ENCODE data around the gene MAP2K4.

MAP2K4 gene

GRCh38 chr17:12043702-12044101 lies 23.0 kb downstream of the MAP2K4 start:
- Histone ChIP-seq H3K4me1 (ENCODE audit: control insufficient read depth, insufficient read depth, low read length) (no peaks in the 10 kb centered on the region), H3K9ac (ENCODE audit: low read length) (no peak overlapping the region), H3K27me3 (ENCODE audit: control insufficient read depth, insufficient read depth, low read length) (no peaks in the 10 kb centered on the region), H3K36me3 (ENCODE audit: control insufficient read depth, insufficient read depth, low read length) (no peaks in the 10 kb centered on the region), H3K27ac (ENCODE audit: low read depth, low read length) (no peak overlapping the region), H3K4me3 (ENCODE audit: low read length) (no peak overlapping the region)

- Histone ChIP-seq H3K36me3 (ENCODE audit: control insufficient read depth, insufficient read depth, low read length) (no peaks in the 10 kb centered on the region), H3K4me3 (ENCODE audit: low read length) (no peak overlapping the region), H3K27ac (ENCODE audit: low read depth, low read length) (no peak overlapping the region), H3K9ac (ENCODE audit: low read length) (no peak overlapping the region), H3K4me1 (ENCODE audit: control insufficient read depth, insufficient read depth, low read length) (no peaks in the 10 kb centered on the region), H3K27me3 (ENCODE audit: control insufficient read depth, insufficient read depth, low read length) (no peaks in the 10 kb centered on the region)
Observed at GRCh38 chr17:12046786-12047185, 26.1 kb downstream of the MAP2K4 start.

GRCh38 chr17:12047681-12048376 lies 27.2 kb downstream of the MAP2K4 start:
- no peaks in the 10 kb centered on the region for H3K4me1 ChIP-seq (ENCODE audit: control insufficient read depth, insufficient read depth, low read length)
- H3K4me3 ChIP-seq (ENCODE audit: low read length), result no peak overlapping the region
- no peaks in the 10 kb centered on the region for H3K27me3 ChIP-seq (ENCODE audit: control insufficient read depth, insufficient read depth, low read length)
- no peak overlapping the region for H3K9ac ChIP-seq (ENCODE audit: low read length)
- H3K27ac ChIP-seq (ENCODE audit: low read depth, low read length), result no peak overlapping the region
- no peaks in the 10 kb centered on the region for H3K36me3 ChIP-seq (ENCODE audit: control insufficient read depth, insufficient read depth, low read length)

- Histone ChIP-seq H3K27me3 (ENCODE audit: control insufficient read depth, insufficient read depth, low read length) (no peaks in the 10 kb centered on the region), H3K4me3 (ENCODE audit: low read length) (no peak overlapping the region), H3K9ac (ENCODE audit: low read length) (no peak overlapping the region), H3K36me3 (ENCODE audit: control insufficient read depth, insufficient read depth, low read length) (no peaks in the 10 kb centered on the region), H3K27ac (ENCODE audit: low read depth, low read length) (no peak overlapping the region), H3K4me1 (ENCODE audit: control insufficient read depth, insufficient read depth, low read length) (no peaks in the 10 kb centered on the region)
Observed at GRCh38 chr17:12048843-12049473, 28.3 kb downstream of the MAP2K4 start.

GRCh38 chr17:12050646-12051225 lies 30.1 kb downstream of the MAP2K4 start:
- Histone ChIP-seq H3K4me1 (ENCODE audit: control insufficient read depth, insufficient read depth, low read length) (no peaks in the 10 kb centered on the region), H3K9ac (ENCODE audit: low read length) (no peak overlapping the region), H3K36me3 (ENCODE audit: control insufficient read depth, insufficient read depth, low read length) (no peaks in the 10 kb centered on the region), H3K27ac (ENCODE audit: low read depth, low read length) (no peak overlapping the region), H3K4me3 (ENCODE audit: low read length) (no peak overlapping the region), H3K27me3 (ENCODE audit: control insufficient read depth, insufficient read depth, low read length) (no peaks in the 10 kb centered on the region)

DNA sequence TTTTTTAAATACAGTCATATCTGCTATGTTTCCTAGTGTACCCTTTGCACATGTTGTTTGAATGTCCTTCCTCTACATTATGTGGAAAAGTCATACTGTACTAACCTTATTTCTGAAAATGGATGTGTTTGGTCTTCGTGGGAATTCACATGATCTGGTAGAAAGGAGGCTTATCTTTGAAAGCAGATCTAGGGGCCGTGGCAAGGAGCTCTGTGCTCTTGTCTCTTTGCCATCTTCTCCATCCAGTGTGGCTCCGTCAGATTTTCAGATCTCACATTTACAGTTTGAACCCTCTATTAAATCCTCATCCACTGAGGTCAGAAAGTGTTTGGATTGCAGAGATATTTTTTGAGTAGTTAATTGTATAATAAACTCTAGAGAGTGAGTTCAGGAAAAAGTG lies 32.9 kb downstream of the MAP2K4 start:
- H3K9ac ChIP-seq (ENCODE audit: low read length), result no peak overlapping the region
- H3K27me3 ChIP-seq (ENCODE audit: control insufficient read depth, insufficient read depth, low read length), result no peaks in the 10 kb centered on the region
- H3K4me1 ChIP-seq (ENCODE audit: control insufficient read depth, insufficient read depth, low read length), result no peaks in the 10 kb centered on the region
- H3K27ac ChIP-seq (ENCODE audit: low read depth, low read length), result no peak overlapping the region
- no peak overlapping the region for H3K4me3 ChIP-seq (ENCODE audit: low read length)
- H3K36me3 ChIP-seq (ENCODE audit: control insufficient read depth, insufficient read depth, low read length), result no peaks in the 10 kb centered on the region

- no peaks in the 10 kb centered on the region for H3K4me1 ChIP-seq (ENCODE audit: control insufficient read depth, insufficient read depth, low read length)
- no peaks in the 10 kb centered on the region for H3K36me3 ChIP-seq (ENCODE audit: control insufficient read depth, insufficient read depth, low read length)
- H3K9ac ChIP-seq (ENCODE audit: low read length), result no peak overlapping the region
- no peaks in the 10 kb centered on the region for H3K27me3 ChIP-seq (ENCODE audit: control insufficient read depth, insufficient read depth, low read length)
- no peak overlapping the region for H3K27ac ChIP-seq (ENCODE audit: low read depth, low read length)
- no peak overlapping the region for H3K4me3 ChIP-seq (ENCODE audit: low read length)
Observed at GRCh38 chr17:12055889-12056288, 35.2 kb downstream of the MAP2K4 start.

- H3K9ac ChIP-seq (ENCODE audit: low read length), result no peak overlapping the region
- H3K36me3 ChIP-seq (ENCODE audit: control insufficient read depth, insufficient read depth, low read length), result no peaks in the 10 kb centered on the region
- no peak overlapping the region for H3K4me3 ChIP-seq (ENCODE audit: low read length)
- no peak overlapping the region for H3K27ac ChIP-seq (ENCODE audit: low read depth, low read length)
- H3K4me1 ChIP-seq (ENCODE audit: control insufficient read depth, insufficient read depth, low read length), result no peaks in the 10 kb centered on the region
- H3K27me3 ChIP-seq (ENCODE audit: control insufficient read depth, insufficient read depth, low read length), result no peaks in the 10 kb centered on the region
Observed at GRCh38 chr17:12057520-12057919, 36.8 kb downstream of the MAP2K4 start.

GRCh38 chr17:12058535-12058934 lies 37.9 kb downstream of the MAP2K4 start:
- Histone ChIP-seq H3K4me1 (ENCODE audit: control insufficient read depth, insufficient read depth, low read length) (no peaks in the 10 kb centered on the region), H3K4me3 (ENCODE audit: low read length) (no peak overlapping the region), H3K27me3 (ENCODE audit: control insufficient read depth, insufficient read depth, low read length) (no peaks in the 10 kb centered on the region), H3K27ac (ENCODE audit: low read depth, low read length) (no peak overlapping the region), H3K36me3 (ENCODE audit: control insufficient read depth, insufficient read depth, low read length) (no peaks in the 10 kb centered on the region), H3K9ac (ENCODE audit: low read length) (no peak overlapping the region)

GRCh38 chr17:12062249-12062648 lies 41.6 kb downstream of the MAP2K4 start:
- Histone ChIP-seq H3K27ac (ENCODE audit: low read depth, low read length) (no peak overlapping the region), H3K9ac (ENCODE audit: low read length) (no peak overlapping the region), H3K27me3 (ENCODE audit: control insufficient read depth, insufficient read depth, low read length) (no peaks in the 10 kb centered on the region), H3K4me3 (ENCODE audit: low read length) (no peak overlapping the region), H3K4me1 (ENCODE audit: control insufficient read depth, insufficient read depth, low read length) (no peaks in the 10 kb centered on the region), H3K36me3 (ENCODE audit: control insufficient read depth, insufficient read depth, low read length) (no peaks in the 10 kb centered on the region)

GRCh38 chr17:12064395-12064794 lies 43.7 kb downstream of the MAP2K4 start:
- Histone ChIP-seq H3K9ac (ENCODE audit: low read length) (no peak overlapping the region), H3K4me3 (ENCODE audit: low read length) (no peak overlapping the region), H3K36me3 (ENCODE audit: control insufficient read depth, insufficient read depth, low read length) (no peaks in the 10 kb centered on the region), H3K27ac (ENCODE audit: low read depth, low read length) (no peak overlapping the region), H3K4me1 (ENCODE audit: control insufficient read depth, insufficient read depth, low read length) (no peaks in the 10 kb centered on the region), H3K27me3 (ENCODE audit: control insufficient read depth, insufficient read depth, low read length) (no peaks in the 10 kb centered on the region)

- no peaks in the 10 kb centered on the region for H3K27me3 ChIP-seq (ENCODE audit: control insufficient read depth, insufficient read depth, low read length)
- H3K27ac ChIP-seq (ENCODE audit: low read depth, low read length), result no peak overlapping the region
- H3K4me3 ChIP-seq (ENCODE audit: low read length), result no peak overlapping the region
- no peaks in the 10 kb centered on the region for H3K4me1 ChIP-seq (ENCODE audit: control insufficient read depth, insufficient read depth, low read length)
- H3K36me3 ChIP-seq (ENCODE audit: control insufficient read depth, insufficient read depth, low read length), result no peaks in the 10 kb centered on the region
- no peak overlapping the region for H3K9ac ChIP-seq (ENCODE audit: low read length)
Observed at GRCh38 chr17:12067485-12067884, 46.8 kb downstream of the MAP2K4 start.

DNA sequence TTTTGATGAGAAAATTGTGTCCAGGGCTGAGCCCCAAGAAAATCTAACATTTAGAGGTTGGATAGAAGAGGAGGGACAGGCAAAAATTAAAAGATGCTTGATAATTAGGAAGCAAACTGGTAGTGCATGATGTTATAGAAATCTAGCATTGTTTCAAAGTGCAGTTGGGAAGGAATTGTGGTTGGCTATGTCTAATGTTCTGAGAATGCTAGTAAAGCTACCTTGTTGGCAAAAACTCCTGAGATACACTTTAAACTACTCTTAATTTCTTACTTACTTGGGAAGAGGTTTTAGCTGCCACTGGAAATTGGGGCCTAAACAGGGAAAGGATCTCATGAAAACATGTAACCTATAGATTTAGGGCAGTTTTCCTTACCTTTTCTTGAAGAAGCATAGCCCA lies 48.3 kb downstream of the MAP2K4 start:
- no peaks in the 10 kb centered on the region for H3K36me3 ChIP-seq (ENCODE audit: control insufficient read depth, insufficient read depth, low read length)
- H3K27ac ChIP-seq (ENCODE audit: low read depth, low read length), result peak overlapping the region; percentile 40
- no peaks in the 10 kb centered on the region for H3K4me1 ChIP-seq (ENCODE audit: control insufficient read depth, insufficient read depth, low read length)
- no peak overlapping the region for H3K4me3 ChIP-seq (ENCODE audit: low read length)
- no peak overlapping the region for H3K9ac ChIP-seq (ENCODE audit: low read length)
- no peaks in the 10 kb centered on the region for H3K27me3 ChIP-seq (ENCODE audit: control insufficient read depth, insufficient read depth, low read length)
